T follicular helper cell (primary cell): Measurements from ENCODE around the gene RPS3A.
"Not testable (repeated sequence)": the region's sequence is repeated elsewhere in the genome, so short reads cannot be mapped to it uniquely, and the experiment has no call there.

Source experiments
- DNase-seq: peaks from one replicate; pipeline ENCODE4 v3.0.0-alpha.2; 2020; ENCODE audit warnings: low read depth

Gene RPS3A

DNA sequence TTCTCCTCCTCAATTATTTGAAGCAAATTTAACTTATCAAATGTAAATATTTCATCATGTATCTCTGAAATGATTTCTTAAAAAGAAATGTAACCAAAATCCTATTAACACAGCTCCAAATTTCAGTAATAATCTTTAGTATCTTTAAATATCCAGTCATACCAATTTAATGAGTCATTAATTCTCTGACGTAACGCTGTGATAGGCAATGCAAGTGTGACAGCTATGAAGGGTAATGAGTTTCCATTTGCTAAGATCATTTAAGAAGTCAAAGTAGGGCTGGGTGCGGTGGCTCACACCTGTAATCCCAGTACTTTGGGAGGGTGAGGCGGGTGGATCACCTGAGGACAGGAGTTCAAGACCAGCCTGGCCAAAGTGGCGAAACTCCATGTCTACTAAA is 15.6 kb downstream of the RPS3A start:
- no peak for DNase-seq

GRCh38 chr4:151117371-151117962 is 18.0 kb downstream of the RPS3A start:
- peak; percentile 21 for DNase-seq

- DNase-seq = no peak
Measured at GRCh38 chr4:151129796-151130195, 30.4 kb downstream of the RPS3A start.

DNA sequence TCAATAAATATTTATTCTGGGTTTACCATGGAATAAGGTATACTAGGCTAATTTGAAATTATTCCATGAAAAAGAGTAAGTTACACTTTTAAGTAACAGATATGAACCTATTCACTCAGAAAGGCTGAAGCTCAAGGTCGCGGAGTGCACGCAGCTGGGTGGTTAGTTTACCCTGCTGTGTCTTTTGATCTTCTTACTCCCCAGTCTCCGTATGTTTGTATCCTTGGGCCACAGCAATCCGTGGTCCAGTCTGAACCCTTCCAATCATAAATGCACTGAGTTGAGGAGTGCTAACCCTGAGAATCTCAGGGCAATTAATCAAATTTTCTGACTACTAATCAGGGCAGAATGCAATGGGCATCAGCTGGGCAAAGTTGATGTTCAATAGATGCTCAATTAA is 33.9 kb downstream of the RPS3A start:
- DNase-seq = no peak

DNA sequence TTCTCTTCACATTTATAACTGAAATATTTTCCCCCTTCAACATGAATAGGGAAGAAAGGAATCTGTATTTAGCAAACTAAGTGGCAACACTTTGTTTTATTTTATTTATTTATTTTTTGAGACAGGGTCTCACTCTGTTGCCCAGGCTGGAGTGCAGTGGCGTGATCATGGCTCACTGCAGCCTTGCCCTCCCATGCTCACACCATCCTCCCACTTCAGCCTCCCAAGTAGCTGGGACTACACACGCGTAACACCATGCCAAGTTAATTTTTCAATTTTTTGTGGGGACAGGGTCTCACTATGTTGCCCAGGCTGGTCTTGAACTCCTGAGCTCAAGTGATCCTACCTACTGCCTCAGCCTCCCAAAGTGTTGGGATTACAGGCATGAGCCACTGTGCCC is 36.6 kb downstream of the RPS3A start:
- not testable (repeated sequence) for DNase-seq

DNA sequence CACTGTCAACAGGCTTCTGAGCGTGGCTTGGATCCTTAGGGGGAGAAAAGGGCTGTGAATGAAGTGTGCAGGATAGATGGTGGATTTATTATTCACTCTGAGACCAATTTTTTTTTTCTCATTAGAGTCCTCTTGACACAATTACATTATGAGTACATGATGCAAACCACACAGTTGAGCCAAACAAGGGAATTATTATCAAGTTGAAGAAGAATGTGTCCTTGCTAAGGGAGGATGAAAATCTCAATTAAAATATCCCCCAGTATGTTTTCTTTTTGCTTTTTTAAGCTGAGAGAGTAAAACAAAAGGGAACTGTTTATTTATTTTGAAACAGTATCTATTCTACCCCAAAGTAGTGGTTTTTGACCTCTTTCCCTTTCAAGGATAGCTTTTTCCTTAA is 40.4 kb downstream of the RPS3A start:
- DNase-seq = no peak

DNA sequence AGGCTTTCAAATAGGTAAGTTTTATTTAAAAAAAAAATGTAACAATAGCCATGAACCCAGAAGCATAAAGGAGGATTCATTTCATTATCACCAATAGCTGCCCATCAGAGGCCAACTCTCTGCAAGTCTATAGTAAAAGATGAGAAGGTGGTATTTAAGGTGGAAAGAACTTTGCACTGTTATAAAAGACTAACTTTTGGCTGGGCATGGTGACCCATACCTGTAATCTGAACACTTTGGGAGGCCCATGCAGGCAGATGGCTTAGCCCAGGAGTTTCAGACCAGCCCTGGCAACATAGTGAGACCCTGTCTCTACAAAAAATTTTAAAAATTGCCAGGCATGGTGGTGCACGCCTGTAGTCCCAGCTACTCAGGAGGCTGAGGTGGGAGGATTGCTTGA is 43.3 kb downstream of the RPS3A start:
- DNase-seq = no peak

DNA sequence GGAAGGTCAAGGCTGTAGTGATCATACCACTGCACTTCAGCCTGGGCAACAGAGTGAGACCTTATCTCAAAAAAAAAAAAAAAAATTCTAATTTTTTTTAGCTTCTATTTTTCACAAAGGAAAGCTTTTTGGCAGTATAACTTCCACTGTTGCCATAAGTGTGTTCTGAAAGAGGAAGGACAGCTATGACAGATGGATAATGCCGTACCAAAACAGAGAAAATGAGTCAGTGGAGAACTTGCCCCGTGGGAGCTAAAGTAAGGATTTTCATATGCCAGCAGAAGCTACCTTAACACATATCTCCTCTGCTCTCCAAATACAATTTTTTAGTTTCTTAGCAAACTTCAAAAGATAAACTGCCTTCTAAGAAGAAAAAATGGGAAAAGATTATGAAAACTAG is 43.7 kb downstream of the RPS3A start:
- no peak for DNase-seq

- no peak for DNase-seq
Measured at GRCh38 chr4:151143811-151144210, 44.4 kb downstream of the RPS3A start.

GRCh38 chr4:151144329-151145072 is 45.1 kb downstream of the RPS3A start:
- no peak for DNase-seq

GRCh38 chr4:151147000-151147399 is 47.6 kb downstream of the RPS3A start:
- no peak for DNase-seq

GRCh38 chr4:151148261-151148660 is 48.8 kb downstream of the RPS3A start:
- no peak for DNase-seq

GRCh38 chr4:151150821-151151580 is 51.6 kb downstream of the RPS3A start:
- DNase-seq = no peak

DNA sequence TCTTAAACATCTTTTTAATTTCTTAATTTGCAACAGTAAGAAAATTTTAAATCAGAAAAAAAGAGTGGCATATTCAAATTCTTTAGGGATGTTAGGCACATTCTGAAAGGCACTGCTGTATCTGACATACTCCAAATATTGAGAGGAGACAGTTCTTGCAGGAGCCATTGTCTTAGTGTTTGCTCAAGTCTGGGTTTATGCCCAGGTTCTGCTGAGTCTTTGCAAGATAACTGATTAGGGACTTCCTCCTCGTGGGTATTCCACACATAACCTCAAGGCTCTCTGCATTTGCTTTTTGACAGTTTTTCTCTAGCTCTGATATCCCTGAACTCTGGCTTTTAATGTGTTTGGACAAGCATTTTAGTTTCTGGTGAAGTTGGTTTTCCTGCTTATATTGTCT is 52.6 kb downstream of the RPS3A start:
- no peak for DNase-seq

GRCh38 chr4:151153585-151153984 is 54.2 kb downstream of the RPS3A start:
- DNase-seq = no peak
